Epithelial cell of esophagus (primary cell): Measurements from ENCODE around the gene ANGPTL8.

Experiments
- DNase-seq: peaks from one replicate; pipeline ENCODE4 v3.0.0; 2010; ENCODE audit warnings: low read depth
- H3K4me3 ChIP-seq: 2 replicates; pipeline ENCODE4 v1.5.1; 2011; ENCODE audit warnings: mild to moderate bottlenecking, low read length, control low read depth
- TF ChIP-seq, protein P1 (sequence below): IDR thresholded peaks from 2 replicates; pipeline ENCODE4 v1.5.1; 2011; ENCODE audit warnings: low read depth, mild to moderate bottlenecking, low read length, control low read depth, inconsistent platforms; ENCODE audit not compliant: insufficient read depth; ENCODE audit errors: missing control alignments

The ANGPTL8 gene

DNA sequence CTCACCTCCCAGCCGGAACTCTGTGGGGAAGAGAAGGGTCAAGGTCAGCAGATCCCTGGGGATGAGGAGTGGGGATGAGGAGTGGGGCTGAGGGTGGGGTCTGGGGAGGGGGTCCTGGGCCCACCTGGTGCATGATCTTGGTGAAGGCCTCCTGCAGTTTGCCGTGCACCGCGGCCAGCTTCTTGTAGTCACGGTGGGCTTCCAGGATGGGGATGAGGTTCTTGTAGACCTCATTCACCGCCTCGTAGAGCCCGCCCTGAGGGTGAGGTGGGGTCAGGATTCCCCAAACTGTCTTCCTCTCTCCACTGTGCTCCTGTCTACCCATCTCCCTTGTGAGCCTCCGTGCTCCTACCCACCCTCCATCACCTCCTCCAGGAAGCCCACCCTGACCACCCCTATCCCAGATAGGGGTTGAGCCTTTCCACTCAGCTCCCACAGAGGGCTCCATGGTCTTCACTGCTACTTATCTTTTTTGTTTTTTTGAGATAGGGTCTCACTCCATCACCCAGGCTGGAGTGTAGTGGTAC, 35.3 kb upstream of the ANGPTL8 start:
- TF ChIP-seq, protein P1, sequence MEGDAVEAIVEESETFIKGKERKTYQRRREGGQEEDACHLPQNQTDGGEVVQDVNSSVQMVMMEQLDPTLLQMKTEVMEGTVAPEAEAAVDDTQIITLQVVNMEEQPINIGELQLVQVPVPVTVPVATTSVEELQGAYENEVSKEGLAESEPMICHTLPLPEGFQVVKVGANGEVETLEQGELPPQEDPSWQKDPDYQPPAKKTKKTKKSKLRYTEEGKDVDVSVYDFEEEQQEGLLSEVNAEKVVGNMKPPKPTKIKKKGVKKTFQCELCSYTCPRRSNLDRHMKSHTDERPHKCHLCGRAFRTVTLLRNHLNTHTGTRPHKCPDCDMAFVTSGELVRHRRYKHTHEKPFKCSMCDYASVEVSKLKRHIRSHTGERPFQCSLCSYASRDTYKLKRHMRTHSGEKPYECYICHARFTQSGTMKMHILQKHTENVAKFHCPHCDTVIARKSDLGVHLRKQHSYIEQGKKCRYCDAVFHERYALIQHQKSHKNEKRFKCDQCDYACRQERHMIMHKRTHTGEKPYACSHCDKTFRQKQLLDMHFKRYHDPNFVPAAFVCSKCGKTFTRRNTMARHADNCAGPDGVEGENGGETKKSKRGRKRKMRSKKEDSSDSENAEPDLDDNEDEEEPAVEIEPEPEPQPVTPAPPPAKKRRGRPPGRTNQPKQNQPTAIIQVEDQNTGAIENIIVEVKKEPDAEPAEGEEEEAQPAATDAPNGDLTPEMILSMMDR: no peak
- DNase-seq: no peak
- H3K4me3 ChIP-seq: no peak overlapping the region

DNA sequence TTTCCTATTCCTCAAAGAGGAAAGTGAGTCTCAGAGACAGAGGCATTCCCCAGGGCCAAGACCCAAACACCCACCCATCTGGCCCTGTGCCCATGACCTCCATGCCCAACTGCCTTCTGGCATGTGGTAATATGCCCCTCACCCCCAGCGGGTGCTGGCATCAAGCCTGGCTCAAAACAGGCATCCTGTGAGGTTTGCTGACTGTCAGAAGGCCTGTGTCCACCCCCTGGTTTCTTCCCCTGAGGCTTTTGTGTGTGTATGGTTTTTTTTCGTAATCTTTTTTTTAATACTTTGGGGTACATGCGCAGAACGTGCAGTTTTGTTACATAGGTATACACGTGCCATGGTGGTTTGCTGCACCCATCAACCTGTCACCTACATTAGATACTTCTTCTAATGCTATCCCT, 34.5 kb upstream of the ANGPTL8 start:
- TF ChIP-seq, protein P1: no peak
- DNase-seq: no peak
- no peak overlapping the region for H3K4me3 ChIP-seq

DNA sequence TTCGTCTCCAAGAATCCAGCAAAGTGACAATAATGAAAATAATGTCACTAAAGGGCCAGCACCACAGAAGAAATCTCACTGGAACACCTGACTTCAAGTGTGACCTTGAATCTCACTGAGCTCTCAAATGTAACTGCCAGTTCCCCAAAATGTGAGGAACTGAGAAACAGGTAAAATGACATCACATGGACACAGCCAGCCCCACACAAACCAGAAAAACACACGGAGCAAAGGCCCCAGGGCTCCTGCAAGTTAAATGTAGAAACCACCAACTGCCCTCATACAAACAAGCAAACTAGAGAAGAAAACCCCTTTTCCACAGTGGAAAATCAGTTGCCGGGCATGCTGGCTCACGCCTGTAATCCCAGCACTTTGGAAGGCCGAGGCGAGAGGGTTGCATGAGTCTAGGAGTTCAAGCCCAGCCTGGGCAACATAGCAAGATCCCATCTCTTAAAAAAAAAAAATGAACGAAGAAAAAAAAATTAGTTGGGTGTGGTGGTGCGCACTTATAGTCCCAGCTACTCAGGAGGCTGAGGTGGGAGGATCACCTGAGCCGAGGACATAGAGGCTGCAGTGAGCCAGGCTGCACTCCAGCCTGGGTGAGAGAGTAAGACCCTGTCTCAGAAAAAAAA, 33.4 kb upstream of the ANGPTL8 start:
- TF ChIP-seq, protein P1: no peak
- no peak for DNase-seq
- H3K4me3 ChIP-seq: no peak overlapping the region

- TF ChIP-seq, protein P1: no peak
- DNase-seq: no peak
- H3K4me3 ChIP-seq: no peak overlapping the region
These were observed 30.6 kb upstream of the ANGPTL8 start for GRCh38 chr19:11208561-11209471.

- no peak overlapping the region for H3K4me3 ChIP-seq
- TF ChIP-seq, protein P1: no peak
- DNase-seq: no peak
These were observed 29.4 kb upstream of the ANGPTL8 start for GRCh38 chr19:11209839-11210655.

DNA sequence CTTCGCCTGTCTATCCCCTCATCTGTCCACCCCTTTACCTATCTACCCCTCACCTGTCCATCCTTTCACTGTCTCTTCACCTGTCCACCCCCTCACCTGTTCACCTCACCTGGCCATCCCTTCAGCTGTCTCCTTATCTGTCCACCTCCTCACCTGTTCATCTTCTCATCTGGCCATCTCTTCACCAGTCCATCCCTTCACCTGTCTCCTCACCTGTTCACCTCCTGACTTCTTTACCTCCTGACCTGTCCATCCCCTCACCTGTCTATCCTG, 28.8 kb upstream of the ANGPTL8 start:
- no peak for DNase-seq
- no peak overlapping the region for H3K4me3 ChIP-seq
- TF ChIP-seq, protein P1: no peak
